ENCODE results near the gene PLXNA4.

PLXNA4 gene

GRCh38 chr7:132359743-132360142 is 216.5 kb downstream of the PLXNA4 start:
- DNase-seq (ENCODE audit: low read depth in 2 of 2), result no peak

- no peak for DNase-seq (ENCODE audit: low read depth in 2 of 2)
Measured at GRCh38 chr7:132355048-132355447, 221.2 kb downstream of the PLXNA4 start.

- DNase-seq (ENCODE audit: low read depth in 2 of 2), result no peak
Measured at GRCh38 chr7:132354527-132354926, 221.7 kb downstream of the PLXNA4 start.

- no peak for DNase-seq (ENCODE audit: low read depth in 2 of 2)
Measured at GRCh38 chr7:132353936-132354335, 222.3 kb downstream of the PLXNA4 start.

GRCh38 chr7:132352800-132353199 is 223.5 kb downstream of the PLXNA4 start:
- no peak for DNase-seq (ENCODE audit: low read depth in 2 of 2)

GRCh38 chr7:132351954-132352499 is 224.2 kb downstream of the PLXNA4 start:
- DNase-seq (ENCODE audit: low read depth in 2 of 2), result no peak

GRCh38 chr7:132350741-132351140 is 225.5 kb downstream of the PLXNA4 start:
- DNase-seq (ENCODE audit: low read depth in 2 of 2), result no peak

- DNase-seq (ENCODE audit: low read depth in 2 of 2), result no peak
Measured at GRCh38 chr7:132349075-132349474, 227.2 kb downstream of the PLXNA4 start.

GRCh38 chr7:132348341-132348740 is 227.9 kb downstream of the PLXNA4 start:
- no peak for DNase-seq (ENCODE audit: low read depth in 2 of 2)

- no peak for DNase-seq (ENCODE audit: low read depth in 2 of 2)
Measured at GRCh38 chr7:132347858-132348257, 228.4 kb downstream of the PLXNA4 start.

GRCh38 chr7:132347123-132347522 is 229.1 kb downstream of the PLXNA4 start:
- no peak for DNase-seq (ENCODE audit: low read depth in 2 of 2)

GRCh38 chr7:132345543-132346129 is 230.6 kb downstream of the PLXNA4 start:
- DNase-seq (ENCODE audit: low read depth in 2 of 2), result no peak

GRCh38 chr7:132345030-132345429 is 231.2 kb downstream of the PLXNA4 start:
- no peak for DNase-seq (ENCODE audit: low read depth in 2 of 2)

GRCh38 chr7:132343199-132343598 is 233.1 kb downstream of the PLXNA4 start:
- no peak for DNase-seq (ENCODE audit: low read depth in 2 of 2)

GRCh38 chr7:132337450-132338080 is 238.7 kb downstream of the PLXNA4 start:
- DNase-seq (ENCODE audit: low read depth in 2 of 2), result no peak

- DNase-seq (ENCODE audit: low read depth in 2 of 2), result no peak
Measured at GRCh38 chr7:132336797-132337196, 239.5 kb downstream of the PLXNA4 start.

GRCh38 chr7:132333301-132333700 is 243.0 kb downstream of the PLXNA4 start:
- DNase-seq (ENCODE audit: low read depth in 2 of 2), result no peak

GRCh38 chr7:132328760-132329159 is 247.5 kb downstream of the PLXNA4 start:
- no peak for DNase-seq (ENCODE audit: low read depth in 2 of 2)

GRCh38 chr7:132328047-132328620 is 248.1 kb downstream of the PLXNA4 start:
- no peak for DNase-seq (ENCODE audit: low read depth in 2 of 2)

GRCh38 chr7:132326878-132327589 is 249.2 kb downstream of the PLXNA4 start:
- no peak for DNase-seq (ENCODE audit: low read depth in 2 of 2)

GRCh38 chr7:132322970-132323369 is 253.3 kb downstream of the PLXNA4 start:
- DNase-seq (ENCODE audit: low read depth in 2 of 2), result no peak

GRCh38 chr7:132321387-132321786 is 254.9 kb downstream of the PLXNA4 start:
- no peak for DNase-seq (ENCODE audit: low read depth in 2 of 2)

GRCh38 chr7:132319481-132319880 is 256.8 kb downstream of the PLXNA4 start:
- no peak for DNase-seq (ENCODE audit: low read depth in 2 of 2)

All from stimulated activated CD4-positive, alpha-beta T cell treated with anti-CD3 and anti-CD28 coated beads, Interleukin-12 subunit alpha, Interleukin-12 subunit beta, amount 100 ng/mL, for 24 hours (primary cell).